GM21786 (cell line): ENCODE results near the gene GSTP1.
"Not testable (repeated sequence)": the region's sequence is repeated elsewhere in the genome, so short reads cannot be mapped to it uniquely, and the experiment has no call there.

Experiments
- ATAC-seq: cut with Tn5 transposase; IDR thresholded peaks from one replicate; pipeline ENCODE4 v1.9.1; 2021; ENCODE audit not compliant: unreplicated experiment

Gene GSTP1

DNA sequence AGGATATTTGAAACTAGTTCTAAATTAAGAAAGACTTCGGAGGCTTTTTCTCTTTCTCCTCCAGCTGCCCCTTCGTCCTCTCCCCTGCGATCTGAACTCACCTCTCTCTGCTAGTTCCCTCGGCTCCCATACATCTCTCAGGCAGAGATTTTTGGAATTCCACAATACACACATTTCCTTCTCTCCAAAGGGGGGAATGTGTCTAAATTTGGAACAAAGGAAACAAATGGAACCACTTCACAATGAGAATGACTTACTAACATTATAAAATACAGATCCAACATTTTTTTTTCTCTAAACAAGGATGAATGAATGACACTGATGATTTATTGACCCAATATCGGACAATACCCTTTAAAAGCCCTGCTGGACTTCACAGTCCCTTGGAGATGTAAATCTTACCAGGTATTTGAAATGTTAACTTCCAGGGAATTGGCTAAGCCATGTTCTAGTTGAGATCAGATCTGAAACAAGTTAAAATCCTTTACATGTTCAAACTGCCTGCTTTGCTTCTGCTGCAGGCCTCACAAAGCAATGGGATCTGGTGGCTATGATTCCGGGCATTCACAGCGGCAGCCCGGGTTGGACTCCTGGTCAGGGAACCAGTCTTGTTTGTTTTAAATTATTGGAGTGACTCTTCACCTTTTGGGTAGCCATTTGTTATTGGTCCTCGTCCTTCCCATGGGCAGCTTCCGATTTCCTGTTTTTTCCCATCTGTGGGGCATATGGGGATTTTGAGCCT, 20.5 kb upstream of the GSTP1 start:
- ATAC-seq = no peak

DNA sequence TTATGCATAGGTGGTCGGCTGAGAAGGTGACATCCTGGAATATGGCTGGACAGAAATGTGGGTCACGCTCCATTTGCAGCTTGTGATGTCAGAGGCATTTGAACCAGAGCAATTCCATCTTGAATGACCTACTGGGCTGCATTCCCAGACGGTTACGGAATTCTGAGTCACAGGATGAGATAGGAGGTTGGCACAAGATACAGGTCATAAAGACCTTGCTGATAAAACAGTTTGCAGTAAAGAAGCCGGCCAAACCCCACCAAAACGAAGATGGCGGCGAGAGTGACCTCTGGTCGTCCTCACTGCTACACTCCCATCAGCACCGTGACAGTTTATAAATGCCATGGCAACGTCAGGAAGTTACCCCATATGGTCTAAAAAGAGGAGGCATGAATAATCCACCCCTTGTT, 19.9 kb upstream of the GSTP1 start:
- not testable (repeated sequence) for ATAC-seq

DNA sequence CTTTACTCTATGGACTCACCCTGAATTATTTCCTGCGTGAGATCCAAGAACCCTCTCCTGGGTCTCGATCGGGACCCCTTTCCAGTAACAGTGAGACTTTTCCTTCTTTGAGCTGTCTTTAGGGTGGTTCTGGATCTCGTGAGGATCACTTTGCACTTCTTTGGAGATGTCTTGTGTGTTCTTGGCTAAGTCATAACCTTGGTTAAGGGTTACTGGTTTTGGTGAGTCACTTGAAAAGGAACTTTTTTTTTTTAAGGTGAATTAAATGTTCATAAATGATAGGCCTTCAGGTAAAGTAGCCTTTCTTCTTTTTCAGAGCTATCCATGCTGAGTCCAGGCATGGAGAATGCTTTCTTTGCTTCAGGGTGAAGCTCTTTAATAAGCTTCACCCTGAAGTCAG, 19.4 kb upstream of the GSTP1 start:
- no peak for ATAC-seq

DNA sequence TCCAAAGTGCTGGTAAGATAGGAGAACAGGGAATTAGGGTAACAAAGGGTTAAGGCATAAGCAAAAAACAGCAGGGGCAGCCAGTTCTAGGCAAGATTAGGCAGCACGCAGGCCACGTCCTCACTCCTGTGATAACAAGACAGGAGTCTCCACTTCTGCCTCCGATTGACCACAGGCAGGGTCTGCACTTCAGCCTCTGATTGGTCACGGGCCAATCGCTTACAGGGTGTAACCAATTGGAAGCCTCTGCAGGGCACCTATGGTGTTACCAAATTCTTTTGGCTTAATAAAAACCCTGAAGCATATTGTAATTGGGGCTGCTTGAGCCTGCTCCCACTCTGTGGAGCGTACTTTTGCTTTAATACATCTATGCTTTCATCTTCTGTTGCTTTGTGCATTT, 12.2 kb upstream of the GSTP1 start:
- no peak for ATAC-seq

DNA sequence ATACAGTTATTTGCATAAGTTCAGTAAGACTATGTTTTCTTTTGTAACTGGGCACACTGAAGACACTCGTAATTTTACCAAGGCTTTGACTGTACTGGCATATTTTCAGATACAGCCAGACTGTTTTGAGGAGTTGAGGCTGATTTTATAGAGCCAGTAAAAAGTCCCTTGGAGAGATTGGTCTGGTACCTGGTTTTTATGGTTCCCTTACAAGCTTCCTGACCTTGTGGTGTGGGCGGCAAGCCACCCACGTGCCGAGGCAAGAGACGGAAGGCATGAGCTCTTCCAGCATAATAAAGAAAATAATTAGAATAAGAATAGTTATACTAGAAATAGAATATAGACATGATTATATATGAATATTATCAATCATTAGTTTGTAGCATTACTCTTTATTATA, 11.3 kb upstream of the GSTP1 start:
- no peak for ATAC-seq

DNA sequence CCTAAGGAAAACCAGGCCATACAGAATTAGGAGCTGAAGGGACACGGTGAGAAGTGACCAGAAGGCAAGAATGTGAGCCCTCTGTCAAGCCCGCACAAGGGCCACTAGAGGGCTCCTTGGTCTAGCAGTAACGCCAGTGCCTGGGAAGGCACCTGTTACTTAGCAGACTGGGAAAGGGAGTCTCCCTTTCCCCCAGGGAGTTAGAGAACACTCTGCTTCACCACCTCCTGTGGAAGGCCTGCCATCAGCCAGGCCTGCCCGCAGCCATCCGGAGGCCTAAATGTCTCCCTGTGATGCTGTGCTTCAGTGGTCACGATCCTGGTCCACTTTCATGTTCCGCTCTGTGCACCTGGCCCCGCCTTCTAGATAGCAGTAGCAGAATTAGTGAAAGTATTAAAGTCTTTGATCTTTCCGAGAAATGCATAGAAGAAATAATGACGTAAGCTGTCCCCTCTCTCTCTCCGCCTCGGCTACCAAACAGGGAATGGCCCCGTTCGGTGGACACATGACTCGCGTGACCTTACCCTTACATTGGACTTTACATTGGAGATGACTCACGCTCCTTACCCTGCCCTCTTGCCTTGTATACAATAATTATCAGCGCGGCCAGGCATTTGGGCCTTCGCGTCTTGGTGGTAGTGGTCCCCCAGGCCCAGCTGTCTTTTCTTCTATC, 10.7 kb upstream of the GSTP1 start:
- no peak for ATAC-seq

DNA sequence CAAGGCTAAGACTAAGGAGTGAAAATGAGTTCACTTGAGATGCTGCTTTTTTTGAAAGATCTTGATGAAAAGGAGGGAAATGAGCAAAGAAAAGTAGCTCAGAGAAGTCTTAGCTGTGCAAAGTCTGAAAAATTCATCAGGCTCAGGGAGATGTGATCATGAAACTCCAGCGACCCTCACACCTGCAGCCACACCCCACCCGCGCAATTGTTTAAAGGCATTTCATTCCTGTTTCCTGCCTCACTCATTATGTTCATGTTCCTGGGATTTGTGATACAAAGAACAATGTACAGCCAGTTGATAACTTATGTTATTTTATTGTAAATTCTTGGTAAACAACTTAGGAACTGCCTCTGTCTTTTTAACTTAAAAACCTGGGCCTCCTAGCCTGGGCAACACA, 8.7 kb upstream of the GSTP1 start:
- no peak for ATAC-seq

DNA sequence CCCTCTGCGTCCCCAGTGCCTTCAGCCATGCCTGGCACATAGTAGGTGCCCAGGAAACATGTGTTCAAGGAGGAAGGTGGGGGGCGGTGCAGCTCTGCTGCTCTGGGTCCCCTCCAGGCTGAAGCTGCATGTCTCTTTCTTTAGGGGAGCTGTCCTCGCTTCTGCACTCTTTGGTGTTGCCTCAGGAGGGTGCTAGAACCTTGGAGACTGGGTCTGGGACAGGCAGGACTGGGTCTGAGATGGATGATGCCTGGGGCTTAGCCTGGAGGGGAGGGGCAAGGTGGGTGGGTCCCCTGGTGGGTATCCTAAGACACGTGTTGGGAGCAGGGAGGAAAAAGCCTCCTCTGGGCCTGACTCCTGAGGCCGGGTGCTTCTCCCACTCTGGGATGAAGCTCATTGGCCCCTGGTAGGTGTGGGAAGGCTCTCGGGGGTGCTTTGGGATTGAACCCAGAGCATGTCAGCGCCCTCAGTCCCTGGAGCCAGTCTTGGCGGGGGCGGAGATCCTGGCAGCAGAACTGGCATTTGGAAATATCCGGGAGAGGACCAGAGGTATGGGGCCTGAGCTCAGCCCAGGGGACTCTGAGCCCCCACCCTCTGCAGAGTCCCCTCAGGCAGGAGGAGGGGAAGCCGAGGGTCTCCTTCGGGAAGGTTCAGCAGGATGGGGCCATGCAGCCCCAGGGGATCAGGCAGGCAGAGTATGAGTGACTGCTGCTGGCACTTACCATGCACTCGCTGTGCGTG, 6.7 kb upstream of the GSTP1 start:
- ATAC-seq = no peak

DNA sequence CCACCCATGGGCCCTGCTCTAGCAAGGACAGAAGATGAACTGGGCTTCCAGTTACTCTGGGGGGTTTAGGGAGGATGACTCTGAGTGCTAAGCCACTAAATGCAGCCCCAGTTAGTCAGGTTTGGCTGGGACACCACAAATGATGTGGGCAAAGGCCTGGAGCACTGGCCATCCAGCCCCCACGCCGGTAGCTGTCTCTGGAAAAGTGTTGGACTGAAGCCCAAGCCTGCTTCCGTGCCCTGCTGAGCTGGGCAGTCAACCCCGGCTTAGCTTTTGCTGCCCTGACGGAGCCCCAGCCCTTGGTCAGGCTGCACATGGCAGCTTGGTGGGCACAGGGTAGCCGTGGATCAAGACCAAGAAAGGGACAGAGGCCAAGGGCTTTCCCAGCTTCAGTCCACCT, 5.7 kb upstream of the GSTP1 start:
- no peak for ATAC-seq

DNA sequence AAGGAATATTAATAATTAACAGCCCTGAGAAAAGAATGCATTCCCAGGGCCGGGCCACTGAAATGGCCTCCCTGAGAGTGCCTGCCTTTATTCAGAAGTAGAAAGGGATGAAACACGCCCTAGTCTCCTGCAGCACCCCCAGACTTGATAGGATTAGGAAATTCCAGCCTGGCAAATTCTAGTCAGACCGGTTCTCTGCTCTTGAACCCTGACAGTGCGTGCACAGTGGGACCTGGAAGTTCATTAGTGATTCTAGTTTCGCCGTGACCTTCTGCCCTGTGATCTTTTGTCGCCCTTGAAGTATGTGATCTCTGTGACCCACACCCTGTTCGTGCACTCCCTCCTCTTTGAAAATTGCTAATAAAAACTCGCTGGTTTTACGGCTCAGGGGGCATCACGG, 2.1 kb upstream of the GSTP1 start:
- ATAC-seq = no peak

DNA sequence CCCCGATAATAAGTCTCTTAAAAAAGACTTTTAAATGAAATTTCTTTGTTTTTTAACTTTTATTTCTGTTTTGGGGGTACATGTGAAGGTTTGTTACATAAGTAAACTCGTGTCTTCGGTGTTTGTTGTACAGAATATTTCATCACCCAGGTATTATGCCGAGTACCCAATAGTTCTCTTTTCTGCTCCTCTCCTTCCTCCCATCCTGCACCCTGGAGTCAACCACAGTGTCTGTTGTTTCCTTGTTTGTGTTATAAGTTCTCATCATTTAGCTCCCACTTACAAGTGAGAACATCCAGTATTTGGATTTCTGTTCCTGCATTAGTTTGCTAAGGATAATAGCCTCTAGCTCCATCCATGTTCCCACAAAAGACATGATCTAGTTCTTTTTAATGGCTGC, 1.6 kb upstream of the GSTP1 start:
- no peak for ATAC-seq

DNA sequence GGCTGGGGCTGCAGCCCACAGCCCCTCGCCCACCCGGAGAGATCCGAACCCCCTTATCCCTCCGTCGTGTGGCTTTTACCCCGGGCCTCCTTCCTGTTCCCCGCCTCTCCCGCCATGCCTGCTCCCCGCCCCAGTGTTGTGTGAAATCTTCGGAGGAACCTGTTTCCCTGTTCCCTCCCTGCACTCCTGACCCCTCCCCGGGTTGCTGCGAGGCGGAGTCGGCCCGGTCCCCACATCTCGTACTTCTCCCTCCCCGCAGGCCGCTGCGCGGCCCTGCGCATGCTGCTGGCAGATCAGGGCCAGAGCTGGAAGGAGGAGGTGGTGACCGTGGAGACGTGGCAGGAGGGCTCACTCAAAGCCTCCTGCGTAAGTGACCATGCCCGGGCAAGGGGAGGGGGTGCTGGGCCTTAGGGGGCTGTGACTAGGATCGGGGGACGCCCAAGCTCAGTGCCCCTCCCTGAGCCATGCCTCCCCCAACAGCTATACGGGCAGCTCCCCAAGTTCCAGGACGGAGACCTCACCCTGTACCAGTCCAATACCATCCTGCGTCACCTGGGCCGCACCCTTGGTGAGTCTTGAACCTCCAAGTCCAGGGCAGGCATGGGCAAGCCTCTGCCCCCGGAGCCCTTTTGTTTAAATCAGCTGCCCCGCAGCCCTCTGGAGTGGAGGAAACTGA, 731 bp downstream of the GSTP1 start:
- no peak for ATAC-seq

DNA sequence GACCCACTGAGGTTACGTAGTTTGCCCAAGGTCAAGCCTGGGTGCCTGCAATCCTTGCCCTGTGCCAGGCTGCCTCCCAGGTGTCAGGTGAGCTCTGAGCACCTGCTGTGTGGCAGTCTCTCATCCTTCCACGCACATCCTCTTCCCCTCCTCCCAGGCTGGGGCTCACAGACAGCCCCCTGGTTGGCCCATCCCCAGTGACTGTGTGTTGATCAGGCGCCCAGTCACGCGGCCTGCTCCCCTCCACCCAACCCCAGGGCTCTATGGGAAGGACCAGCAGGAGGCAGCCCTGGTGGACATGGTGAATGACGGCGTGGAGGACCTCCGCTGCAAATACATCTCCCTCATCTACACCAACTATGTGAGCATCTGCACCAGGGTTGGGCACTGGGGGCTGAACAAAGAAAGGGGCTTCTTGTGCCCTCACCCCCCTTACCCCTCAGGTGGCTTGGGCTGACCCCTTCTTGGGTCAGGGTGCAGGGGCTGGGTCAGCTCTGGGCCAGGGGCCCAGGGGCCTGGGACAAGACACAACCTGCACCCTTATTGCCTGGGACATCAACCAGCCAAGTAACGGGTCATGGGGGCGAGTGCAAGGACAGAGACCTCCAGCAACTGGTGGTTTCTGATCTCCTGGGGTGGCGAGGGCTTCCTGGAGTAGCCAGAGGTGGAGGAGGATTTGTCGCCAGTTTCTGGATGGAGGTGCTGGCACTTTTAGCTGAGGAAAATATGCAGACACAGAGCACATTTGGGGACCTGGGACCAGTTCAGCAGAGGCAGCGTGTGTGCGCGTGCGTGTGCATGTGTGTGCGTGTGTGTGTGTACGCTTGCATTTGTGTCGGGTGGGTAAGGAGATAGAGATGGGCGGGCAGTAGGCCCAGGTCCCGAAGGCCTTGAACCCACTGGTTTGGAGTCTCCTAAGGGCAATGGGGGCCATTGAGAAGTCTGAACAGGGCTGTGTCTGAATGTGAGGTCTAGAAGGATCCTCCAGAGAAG, 1.6 kb downstream of the GSTP1 start:
- ATAC-seq = no peak

DNA sequence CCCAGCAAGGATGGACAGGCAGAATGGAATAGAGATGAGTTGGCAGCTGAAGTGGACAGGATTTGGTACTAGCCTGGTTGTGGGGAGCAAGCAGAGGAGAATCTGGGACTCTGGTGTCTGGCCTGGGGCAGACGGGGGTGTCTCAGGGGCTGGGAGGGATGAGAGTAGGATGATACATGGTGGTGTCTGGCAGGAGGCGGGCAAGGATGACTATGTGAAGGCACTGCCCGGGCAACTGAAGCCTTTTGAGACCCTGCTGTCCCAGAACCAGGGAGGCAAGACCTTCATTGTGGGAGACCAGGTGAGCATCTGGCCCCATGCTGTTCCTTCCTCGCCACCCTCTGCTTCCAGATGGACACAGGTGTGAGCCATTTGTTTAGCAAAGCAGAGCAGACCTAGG, 2.3 kb downstream of the GSTP1 start:
- no peak for ATAC-seq

DNA sequence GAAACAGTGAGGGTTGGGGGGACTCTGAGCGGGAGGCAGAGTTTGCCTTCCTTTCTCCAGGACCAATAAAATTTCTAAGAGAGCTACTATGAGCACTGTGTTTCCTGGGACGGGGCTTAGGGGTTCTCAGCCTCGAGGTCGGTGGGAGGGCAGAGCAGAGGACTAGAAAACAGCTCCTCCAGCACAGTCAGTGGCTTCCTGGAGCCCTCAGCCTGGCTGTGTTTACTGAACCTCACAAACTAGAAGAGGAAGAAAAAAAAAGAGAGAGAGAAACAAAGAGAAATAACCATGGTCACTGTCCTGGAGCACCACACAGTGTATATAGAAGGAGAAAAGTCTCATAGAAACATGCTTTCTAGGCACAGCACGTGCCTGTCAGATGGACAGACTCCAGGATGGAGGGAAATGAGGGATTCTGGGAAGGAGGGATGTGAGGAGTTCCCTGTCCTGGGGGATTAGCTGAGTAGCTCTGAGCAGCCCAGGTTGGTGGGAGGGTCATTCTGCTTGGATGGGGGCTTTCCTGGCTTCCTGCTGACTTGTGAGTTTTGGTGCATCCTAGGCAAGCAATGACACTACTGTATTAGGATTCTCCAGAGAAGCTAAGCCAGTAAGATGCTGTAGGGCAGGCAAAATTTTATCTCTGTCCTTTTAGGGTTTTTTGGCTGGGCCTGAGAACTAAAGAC, 3.1 kb downstream of the GSTP1 start:
- no peak for ATAC-seq

DNA sequence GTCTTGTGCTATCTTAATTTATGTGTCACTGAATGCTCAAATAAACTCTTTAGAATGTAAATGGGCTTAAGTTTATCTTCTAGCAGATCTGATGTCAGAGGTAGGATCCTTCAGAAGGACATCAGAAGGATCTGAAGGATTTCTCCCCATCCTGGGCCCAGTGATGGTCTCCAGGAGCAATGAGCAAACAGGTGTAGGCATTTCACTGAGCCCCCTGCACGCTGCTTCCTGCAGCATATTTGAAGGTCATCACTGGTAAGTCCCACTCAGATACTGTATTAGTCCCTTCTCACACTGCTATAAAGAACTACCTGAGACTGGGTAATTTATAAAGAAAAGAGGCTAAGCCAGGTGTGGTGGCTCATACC, 4.5 kb downstream of the GSTP1 start:
- peak; percentile 15 for ATAC-seq

DNA sequence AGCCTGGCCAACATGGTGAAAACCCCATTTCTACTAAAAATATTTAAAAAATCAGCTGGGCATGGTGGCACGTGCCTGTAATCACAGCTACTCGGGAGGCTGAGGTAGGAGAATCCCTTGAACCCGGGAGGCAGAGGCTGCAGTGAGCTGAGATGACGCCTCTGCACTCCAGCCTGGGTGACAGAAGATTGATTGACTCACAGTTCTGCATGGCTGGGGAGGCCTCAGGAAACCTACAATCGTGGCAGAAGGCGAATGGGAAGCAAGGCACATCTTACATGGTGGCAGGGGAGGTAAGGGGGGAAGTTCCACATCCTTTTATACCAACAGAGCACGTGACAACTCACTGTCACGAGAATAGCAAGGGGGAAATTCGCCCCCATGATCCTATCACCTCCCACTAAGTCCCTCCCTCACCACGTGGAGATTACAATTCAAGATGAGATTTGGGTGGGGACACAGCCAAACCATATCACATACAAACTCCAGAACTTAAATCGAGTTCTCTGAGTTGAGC, 5.3 kb downstream of the GSTP1 start:
- not testable (repeated sequence) for ATAC-seq

DNA sequence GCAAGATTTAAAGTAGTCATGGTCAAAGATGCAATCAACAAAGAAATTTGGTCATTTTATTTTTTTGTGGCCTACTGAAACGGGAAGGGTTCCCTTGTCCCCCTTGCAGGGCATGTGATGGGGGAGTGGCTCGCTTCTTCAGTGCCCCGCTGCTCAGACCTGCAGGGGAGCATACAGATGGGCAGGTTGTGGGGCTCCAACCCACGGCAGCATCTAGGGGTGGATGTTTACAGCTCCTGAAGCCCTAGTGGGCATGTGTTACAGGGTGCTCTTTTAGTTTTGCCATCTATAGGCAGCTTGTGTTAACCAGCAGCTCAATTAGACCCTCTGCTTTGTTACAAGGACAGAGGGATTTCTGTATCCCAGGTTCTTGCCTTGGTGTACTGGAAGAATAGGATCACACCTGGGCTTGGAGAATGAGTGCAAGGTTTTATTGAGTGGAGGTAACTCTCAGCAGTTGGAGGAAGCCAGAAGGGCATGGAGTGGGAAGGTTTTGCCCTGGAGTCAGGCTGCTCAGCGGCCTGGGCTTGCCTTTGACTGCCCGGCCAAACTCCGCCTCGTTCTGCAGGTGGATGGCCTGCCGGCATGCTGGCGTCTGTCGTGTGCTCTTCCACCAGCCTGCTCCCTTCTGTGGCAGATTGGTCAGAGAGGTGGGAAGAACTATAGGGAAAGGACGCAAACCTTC, 9.4 kb downstream of the GSTP1 start:
- ATAC-seq = no peak

DNA sequence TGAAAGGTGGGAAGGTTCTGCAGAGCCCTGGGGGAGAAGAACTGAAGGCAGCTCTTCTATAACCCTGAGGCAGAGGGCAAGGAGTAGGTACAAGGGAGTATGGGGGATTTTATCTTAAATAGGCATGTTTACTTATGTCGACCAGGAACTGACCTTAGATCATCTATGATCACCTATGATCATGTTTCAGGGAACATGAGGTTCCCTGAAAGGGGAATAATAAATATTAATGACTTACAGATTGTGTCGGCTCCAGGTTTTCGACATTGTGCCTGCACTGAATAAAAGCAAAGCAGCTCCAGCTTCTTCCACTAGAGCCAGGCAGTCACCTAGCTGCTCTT, 9.9 kb downstream of the GSTP1 start:
- no peak for ATAC-seq
